ENCODE results near the gene GPR176.

GRCh38 chr15:39931615-39932014, 11.5 kb upstream of the GPR176 start:
- TF ChIP-seq, protein P1, sequence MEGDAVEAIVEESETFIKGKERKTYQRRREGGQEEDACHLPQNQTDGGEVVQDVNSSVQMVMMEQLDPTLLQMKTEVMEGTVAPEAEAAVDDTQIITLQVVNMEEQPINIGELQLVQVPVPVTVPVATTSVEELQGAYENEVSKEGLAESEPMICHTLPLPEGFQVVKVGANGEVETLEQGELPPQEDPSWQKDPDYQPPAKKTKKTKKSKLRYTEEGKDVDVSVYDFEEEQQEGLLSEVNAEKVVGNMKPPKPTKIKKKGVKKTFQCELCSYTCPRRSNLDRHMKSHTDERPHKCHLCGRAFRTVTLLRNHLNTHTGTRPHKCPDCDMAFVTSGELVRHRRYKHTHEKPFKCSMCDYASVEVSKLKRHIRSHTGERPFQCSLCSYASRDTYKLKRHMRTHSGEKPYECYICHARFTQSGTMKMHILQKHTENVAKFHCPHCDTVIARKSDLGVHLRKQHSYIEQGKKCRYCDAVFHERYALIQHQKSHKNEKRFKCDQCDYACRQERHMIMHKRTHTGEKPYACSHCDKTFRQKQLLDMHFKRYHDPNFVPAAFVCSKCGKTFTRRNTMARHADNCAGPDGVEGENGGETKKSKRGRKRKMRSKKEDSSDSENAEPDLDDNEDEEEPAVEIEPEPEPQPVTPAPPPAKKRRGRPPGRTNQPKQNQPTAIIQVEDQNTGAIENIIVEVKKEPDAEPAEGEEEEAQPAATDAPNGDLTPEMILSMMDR (IDR thresholded peaks at IDR 0.05), result no peak
- TF ChIP-seq POLR2A (IDR thresholded peaks at IDR 0.05) (no peak), EP300 (IDR thresholded peaks at IDR 0.05) (no peak)

Measured in tibial nerve (tissue), 4 donors.